Mammary epithelial cell (primary cell): ENCODE data around the gene ACSF3.

ENCODE experiments used
- EZH2 ChIP-seq: IDR thresholded peaks from 2 replicates; pipeline ENCODE4 v1.6.1; 2012; ENCODE audit warnings: low read length, inconsistent platforms, borderline replicate concordance
- TF ChIP-seq, protein P1 (sequence below), 2 donors: IDR thresholded peaks in 1 of 2; conservative IDR thresholded peaks in 1 of 2; 2 replicates each; pipeline ENCODE4 v1.5.1; 2011 to 2012; ENCODE audit warnings: inconsistent platforms in 2 of 2, low read length in 2 of 2, mild to moderate bottlenecking in 2 of 2, control low read depth in 1 of 2, low read depth in 1 of 2; ENCODE audit not compliant: insufficient read depth in 1 of 2; ENCODE audit errors: extremely low read depth in 1 of 2

DNA sequence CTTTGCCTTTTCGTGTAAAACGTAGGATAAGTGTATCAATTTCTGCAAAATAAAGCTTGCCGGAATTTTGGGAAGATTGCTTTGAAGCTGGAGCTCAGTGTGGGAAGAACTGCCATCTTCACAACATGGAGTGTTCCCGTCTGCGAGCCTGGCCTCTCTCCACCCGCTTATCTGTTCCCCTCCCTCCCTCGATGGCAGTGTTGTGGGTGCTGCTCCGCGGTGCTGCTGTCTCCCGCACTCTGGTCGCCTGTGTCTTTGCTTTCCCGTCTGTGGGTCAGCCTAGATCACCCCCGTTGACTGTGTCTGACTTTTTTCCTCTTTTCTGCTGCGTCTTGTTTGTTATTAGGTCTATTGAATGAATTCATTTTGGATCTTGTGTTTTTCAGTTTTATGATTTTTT, 17.0 kb downstream of the ACSF3 start:
- TF ChIP-seq, protein P1, sequence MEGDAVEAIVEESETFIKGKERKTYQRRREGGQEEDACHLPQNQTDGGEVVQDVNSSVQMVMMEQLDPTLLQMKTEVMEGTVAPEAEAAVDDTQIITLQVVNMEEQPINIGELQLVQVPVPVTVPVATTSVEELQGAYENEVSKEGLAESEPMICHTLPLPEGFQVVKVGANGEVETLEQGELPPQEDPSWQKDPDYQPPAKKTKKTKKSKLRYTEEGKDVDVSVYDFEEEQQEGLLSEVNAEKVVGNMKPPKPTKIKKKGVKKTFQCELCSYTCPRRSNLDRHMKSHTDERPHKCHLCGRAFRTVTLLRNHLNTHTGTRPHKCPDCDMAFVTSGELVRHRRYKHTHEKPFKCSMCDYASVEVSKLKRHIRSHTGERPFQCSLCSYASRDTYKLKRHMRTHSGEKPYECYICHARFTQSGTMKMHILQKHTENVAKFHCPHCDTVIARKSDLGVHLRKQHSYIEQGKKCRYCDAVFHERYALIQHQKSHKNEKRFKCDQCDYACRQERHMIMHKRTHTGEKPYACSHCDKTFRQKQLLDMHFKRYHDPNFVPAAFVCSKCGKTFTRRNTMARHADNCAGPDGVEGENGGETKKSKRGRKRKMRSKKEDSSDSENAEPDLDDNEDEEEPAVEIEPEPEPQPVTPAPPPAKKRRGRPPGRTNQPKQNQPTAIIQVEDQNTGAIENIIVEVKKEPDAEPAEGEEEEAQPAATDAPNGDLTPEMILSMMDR (conservative IDR thresholded peaks at IDR 0.05 in 1 of 2, IDR thresholded peaks at IDR 0.05 in 1 of 2; ENCODE audit: extremely low read depth in 1 of 2, insufficient read depth in 1 of 2, low read depth in 1 of 2, low read length in 2 of 2) = no peak
- TF ChIP-seq EZH2 = no peak
